Retinal pigment epithelial cell (primary cell): Measurements from ENCODE around the gene TRMU.

Experiments
- DNase-seq: peaks from one replicate; pipeline ENCODE4 v3.0.0-alpha.2; 2010; ENCODE audit warnings: low read depth
- H3K4me3 ChIP-seq: 2 replicates; pipeline ENCODE4 v1.5.1; 2011; ENCODE audit warnings: mild to moderate bottlenecking, low read length, control low read depth, moderate library complexity
- CTCF ChIP-seq: conservative IDR thresholded peaks from 2 replicates; pipeline ENCODE4 v1.5.1; 2011; ENCODE audit warnings: low read depth, low read length, control low read depth, inconsistent platforms

The TRMU gene

GRCh38 chr22:46339956-46340355 lies 4.4 kb downstream of the TRMU start:
- H3K4me3 ChIP-seq: no peak overlapping the region
- DNase-seq: no peak
- no peak for TF ChIP-seq CTCF

- no peak for TF ChIP-seq CTCF
- H3K4me3 ChIP-seq: no peak overlapping the region
- no peak for DNase-seq
Measured at GRCh38 chr22:46340676-46341075, 5.2 kb downstream of the TRMU start.

- no peak for DNase-seq
- TF ChIP-seq CTCF: no peak
- H3K4me3 ChIP-seq: no peak overlapping the region
Measured at GRCh38 chr22:46346680-46347405, 11.3 kb downstream of the TRMU start.

GRCh38 chr22:46347646-46348045 lies 12.1 kb downstream of the TRMU start:
- H3K4me3 ChIP-seq: no peak overlapping the region
- no peak for DNase-seq
- TF ChIP-seq CTCF: no peak

GRCh38 chr22:46348099-46348695 lies 12.7 kb downstream of the TRMU start:
- no peak overlapping the region for H3K4me3 ChIP-seq
- no peak for TF ChIP-seq CTCF
- DNase-seq: no peak

DNA sequence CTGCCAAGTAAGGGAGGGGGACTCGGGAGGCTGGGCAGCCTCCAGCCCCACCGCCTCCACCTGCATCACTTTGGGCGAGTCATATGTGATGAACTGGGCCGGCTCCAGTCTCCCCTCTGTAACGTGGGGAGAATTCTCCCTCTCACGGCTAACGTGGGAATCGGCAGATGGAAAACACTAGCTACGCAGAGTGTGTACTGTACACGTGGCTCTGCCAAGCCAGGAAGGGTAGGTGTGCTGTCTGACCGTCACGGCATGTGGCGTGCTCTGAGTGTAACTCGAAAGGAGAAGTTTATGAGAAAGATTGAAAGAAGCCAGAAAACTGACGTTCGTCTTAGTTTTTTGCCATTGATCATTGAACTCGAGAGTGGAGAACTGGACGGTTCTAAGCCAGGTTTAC lies 13.7 kb downstream of the TRMU start:
- no peak for DNase-seq
- no peak overlapping the region for H3K4me3 ChIP-seq
- TF ChIP-seq CTCF: no peak

- H3K4me3 ChIP-seq: no peak overlapping the region
- no peak for TF ChIP-seq CTCF
- no peak for DNase-seq
Measured at GRCh38 chr22:46349681-46350080, 14.2 kb downstream of the TRMU start.
